Fibroblast of the conjunctiva (primary cell): ENCODE data around the gene CPD.

Experiments used
- DNase-seq: peaks from one replicate; pipeline ENCODE4 v3.0.0-alpha.2; 2010; ENCODE audit warnings: low read depth

Gene CPD

DNA sequence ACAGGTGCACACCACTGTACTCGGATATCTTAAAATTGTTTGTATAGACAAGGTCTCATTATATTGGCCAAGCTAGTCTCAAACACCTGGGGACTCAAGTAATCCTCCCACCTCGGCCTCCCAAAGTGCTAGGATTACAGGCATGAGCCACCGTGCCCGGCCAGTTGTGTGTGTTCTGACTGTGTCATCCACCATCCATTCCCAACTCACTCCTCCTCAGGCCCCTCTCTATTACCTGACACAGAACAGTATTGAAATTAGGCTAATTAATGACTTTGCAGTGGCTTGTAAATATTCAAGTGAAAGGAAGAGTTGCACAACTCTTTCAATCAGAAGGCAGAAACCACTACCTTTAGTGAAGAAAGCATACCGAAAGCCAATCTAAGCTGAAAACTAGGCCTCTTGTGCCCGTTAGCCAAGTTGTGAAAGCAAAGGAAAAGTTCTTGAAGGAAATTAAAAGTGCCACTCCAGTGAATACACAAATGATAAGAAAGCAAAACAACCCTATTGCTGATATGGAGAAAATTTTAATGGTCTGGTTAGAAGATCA lies 127.2 kb downstream of the CPD start:
- DNase-seq, result no peak

- DNase-seq, result no peak
Measured at GRCh38 chr17:30506481-30506880, 127.8 kb downstream of the CPD start.

DNA sequence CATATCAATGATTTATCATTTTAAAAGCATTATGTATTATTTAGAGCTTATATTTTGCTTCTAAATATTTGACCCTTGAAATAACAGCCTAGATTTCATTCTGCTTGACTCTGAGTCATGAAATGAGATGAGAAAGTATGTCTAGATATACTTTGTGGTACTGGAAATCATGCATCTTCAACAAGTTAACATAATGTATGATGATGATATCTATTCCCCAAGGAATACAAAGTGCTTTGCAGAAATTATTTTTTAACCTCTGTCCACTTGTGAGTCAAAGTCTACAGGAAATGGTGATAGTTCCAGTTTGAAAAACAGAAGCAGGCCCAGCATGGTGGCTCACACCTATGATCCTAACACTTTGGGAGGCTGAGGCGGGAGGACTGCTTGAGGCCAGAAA lies 134.6 kb downstream of the CPD start:
- DNase-seq, result no peak

- DNase-seq, result no peak
Measured at GRCh38 chr17:30514895-30515596, 136.3 kb downstream of the CPD start.

GRCh38 chr17:30517786-30518185 lies 139.1 kb downstream of the CPD start:
- no peak for DNase-seq

DNA sequence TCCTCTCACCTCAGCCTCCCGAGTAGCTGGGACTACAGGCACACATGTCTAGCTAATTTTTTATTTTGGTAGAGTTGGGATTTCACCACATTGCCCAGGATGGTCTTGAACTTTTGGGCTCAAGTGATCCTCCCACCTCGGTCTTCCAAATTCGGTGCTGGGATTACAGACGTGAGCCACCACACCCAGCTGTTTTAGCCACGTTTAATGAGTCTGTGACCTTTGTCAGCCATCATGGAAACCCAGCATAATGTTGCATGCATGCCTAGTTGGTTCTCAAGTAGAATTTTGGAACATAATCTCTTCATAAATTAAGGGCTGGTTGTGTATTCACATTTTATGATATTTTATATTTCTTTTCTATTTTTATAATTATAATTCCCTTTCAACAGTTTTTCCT lies 140.4 kb downstream of the CPD start:
- DNase-seq, result no peak
